NCI-H460 (cell line): ENCODE measurements around the gene EHD4. TPM values are rescaled to one million over a fixed set of nuclear protein-coding genes. Genes with fewer than 3 reads are reported as not detected.

Source experiments
- DNase-seq: peaks from one replicate; pipeline ENCODE4 v3.0.0-alpha.2; 2016; ENCODE audit warnings: low read depth; ENCODE audit errors: extremely low read depth
- total RNA-seq: library from RNA; depleted of rRNA; stranded (reverse); fragments of >200 nt; shearing (Covaris generic); gene quantifications from 2 replicates; pipeline ENCODE4 v1.2.3, GENCODE V29; 2014

The EHD4 gene
- total RNA-seq, 1 experiment from 2014 or later: 7.4 TPM

DNA sequence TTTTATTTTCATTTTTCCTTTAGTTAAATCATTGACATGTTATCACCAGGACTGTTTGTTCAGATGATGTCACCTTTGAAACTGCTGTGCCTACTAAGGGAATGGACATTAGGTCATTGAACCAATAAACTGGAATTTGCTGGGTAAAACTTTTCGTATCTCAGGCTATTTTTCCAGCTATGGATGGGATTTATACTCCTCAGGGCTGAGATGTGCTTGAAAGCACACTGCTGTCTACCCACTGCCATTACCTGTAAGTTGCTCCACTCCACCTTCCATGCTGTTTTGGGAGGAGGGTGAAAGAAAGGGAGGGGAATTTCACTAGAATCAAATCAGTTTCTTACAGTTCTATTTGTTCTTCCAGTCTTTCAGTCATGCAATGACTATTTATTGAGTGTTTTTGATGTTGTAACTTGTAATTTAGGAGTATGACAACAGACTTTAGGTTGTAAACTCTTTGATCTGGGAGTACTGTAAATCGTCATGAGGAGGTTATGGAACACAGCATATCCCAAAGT, 11.3 kb downstream of the EHD4 start:
- DNase-seq: no peak

DNA sequence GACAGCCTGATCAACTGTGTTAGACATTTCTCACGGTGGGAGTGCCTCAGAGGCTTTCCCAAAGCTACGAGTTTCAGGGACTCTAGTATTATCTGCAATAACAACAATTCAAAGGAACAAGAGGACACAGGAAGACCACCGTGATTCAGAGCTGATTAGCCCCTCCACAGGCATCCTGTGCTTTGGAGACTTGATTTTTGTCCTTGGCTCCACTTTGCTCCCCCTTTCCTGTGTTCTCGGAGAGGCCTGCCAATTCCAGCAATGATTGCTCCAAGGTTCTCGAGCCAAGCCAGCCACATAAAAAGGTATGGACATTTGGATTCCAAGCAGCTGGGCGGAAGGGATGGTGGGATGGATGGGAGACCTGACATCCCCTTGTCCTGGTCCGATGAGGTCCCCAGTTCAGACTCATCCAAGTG, 14.3 kb downstream of the EHD4 start:
- DNase-seq: no peak

DNA sequence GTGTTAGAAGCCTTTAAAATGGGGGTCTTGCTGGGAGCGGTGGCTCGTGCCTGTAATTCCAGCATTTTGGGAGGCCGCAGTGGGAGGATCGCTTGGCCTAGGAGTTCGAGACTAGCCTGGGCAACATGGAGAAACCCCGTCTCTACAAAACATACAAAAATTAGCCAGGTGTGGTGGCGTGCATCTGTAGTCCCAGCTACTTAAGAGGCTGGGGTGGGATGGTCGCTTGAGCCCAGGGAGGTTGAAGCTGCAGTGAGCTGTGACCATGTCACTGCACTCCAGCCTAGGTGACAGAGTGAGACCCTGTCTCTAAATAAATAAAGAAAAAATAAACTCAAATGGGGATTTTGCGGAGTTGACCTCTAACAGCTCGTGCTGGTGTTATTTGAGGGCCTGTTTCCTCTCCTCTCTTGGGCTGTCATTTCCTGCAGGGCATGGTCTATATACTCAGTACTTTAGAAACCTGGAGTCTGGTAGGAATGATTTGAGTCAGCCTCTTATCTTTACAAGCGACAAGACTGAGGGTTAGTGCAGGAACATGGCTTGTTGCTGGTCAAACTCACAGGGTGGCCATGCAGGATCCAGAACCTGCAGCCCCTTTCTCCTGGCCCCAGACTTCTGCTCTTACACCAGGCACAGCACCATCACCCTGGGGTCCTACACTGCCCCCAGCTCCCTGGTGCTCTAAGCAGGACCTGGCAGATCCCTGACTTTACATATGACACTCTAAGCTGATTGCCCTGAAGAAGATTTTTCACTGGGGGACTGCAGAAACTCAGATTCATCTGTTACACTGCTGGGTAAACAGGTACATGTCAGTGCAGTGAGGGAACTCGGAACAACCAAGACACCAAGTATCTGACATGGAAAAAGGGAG, 15.1 kb downstream of the EHD4 start:
- no peak for DNase-seq

DNA sequence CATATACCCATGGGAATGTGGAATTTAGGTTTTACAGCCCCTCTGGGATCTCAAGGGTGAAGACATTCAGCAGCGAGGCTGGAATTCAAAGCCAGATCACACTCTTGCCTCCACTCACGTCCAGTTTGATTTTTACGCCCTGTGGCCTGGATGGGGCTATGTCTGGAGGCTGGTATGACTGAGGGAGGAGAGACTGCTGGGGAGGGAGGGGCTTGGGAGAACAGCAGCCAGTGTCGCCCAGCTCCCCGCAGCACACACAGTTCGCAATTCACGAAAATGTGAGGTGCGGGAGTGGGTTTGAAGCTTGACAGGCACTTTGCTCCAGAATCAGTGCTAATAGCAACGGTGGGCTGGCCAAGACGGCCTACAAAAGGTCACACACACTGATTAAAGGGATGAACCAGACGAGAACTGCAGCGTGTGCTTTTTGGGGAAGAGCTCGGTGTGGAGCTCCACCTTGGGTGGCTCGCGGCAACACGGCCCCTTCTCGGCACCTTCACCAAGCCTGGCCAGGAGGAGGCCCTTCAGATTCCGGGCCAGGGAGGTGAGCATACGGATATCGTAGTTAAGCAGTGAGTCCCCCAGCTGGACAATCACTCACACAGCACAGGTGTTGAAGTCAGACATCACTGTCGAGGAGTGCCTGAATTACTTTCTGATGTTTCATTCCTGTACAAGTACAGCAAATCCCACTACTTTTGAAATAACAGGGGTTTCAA, 16.4 kb downstream of the EHD4 start:
- no peak for DNase-seq

DNA sequence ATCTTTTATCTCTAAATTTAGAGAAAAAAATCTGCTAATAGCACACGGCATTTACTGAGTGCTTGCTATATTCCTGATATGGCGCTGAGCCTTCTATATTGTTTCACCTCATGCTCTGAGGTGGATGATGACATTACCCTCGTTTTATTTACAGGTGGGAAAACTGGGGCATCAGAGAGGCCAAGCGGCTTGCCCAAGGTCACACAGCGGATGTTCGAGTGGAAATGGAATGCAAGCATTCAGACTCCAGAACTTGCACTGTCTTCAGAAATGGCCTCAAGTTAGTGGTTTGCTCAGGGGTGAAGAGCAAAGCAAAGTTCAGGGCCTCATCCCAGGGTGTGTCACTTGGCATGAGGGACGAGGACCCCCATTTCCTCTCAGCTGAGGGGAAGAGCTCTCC, 17.3 kb downstream of the EHD4 start:
- DNase-seq: no peak

DNA sequence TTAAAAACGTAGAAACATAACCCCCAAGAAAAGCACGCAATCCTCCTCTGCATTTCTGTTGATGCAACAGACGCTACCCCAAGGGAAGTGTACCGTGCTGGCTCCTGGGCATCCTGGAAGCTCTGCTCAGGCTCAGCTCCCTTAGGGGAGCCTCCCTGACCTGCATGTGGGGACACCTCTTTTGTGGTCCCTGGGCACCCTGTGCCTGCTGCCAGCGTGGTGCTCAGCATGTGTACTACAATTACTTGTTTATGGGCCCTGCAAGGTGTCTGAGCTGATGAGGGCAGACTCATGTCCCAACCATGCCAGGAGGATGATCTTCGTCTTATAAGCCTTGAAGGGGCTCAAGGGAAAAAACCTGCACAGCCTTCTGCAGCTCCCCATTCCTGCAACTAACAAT, 18.3 kb downstream of the EHD4 start:
- DNase-seq: no peak

DNA sequence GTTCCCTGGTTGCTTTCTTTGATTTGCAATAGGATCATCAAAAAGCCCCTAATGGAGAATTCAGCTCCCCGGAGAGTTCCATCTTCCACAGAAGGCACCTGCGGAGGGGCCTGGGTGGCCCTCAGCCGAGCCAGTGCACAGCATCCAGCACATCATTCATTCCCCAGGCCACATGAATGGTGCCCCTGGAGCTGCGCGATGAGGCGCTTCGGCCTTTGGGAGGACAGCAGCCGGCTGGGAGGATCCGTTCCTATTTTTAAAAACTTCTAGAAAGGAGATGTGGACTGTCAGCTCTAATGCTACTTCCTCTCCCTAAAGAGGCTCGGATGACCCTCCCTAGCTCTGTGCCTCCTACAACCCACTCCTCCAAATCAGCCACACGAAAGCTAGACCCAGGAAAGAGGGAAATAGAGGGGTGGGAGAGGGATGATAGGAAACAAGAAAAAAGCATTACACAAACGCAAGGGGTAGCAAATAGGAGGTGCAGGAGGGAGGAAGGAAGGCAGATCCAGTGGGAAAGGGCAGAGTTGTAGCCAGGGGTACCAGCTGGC, 20.3 kb downstream of the EHD4 start:
- no peak for DNase-seq

DNA sequence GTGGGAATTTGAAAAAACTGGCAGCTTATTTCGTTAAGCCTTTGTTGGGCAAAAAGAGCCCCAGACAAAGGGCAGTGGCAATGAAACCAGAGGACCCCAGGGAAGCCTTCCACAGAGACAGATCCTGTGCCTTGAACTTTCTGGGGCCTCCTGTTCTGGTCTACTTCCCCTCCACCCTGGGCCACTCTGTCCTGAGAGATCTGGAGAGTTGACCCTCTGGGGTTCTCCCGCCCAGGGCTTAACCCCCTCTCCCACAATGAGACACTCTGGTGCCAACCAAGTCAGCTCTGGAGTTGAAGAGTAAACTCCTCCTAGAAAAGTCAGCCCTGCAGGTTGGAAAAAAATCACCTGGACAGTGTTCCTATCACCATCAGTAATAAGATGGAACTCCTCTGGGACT, 20.8 kb downstream of the EHD4 start:
- DNase-seq: no peak

DNA sequence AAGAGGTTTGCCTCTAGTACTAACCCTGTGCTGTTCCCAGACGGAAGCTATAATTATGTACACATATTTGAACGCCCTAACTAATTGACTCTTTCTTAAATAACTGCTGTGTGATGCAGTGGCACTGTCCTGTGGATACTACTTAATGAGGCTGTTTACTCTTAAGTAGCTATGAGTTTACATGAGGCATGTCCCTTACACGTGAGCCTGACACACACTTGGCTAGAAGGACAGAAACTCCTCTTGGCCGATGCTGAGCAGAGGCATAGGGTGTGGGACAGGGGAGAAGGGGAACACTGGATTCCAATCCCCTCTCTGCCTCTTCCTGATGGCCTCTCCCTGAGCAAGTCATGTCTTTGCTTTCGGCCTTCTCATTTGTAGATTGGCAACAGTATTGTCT, 21.9 kb downstream of the EHD4 start:
- no peak for DNase-seq

DNA sequence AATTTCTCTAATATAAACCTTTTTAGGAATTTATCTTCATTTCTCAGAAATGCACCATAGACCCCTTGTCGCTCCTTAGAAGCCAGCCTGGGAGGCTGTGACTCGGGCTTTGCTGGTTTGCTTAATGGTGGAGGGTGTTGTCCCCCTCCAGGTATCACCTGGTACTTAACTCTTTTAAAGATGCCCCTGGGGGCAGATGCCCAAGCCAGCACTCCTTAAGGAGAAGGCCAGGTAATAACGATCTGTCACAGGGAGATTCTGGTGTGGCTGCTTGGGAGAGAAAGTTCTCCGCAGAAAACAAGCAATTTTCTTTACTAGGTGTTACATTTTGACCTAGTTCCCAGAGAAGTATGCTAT, 22.3 kb downstream of the EHD4 start:
- no peak for DNase-seq

DNA sequence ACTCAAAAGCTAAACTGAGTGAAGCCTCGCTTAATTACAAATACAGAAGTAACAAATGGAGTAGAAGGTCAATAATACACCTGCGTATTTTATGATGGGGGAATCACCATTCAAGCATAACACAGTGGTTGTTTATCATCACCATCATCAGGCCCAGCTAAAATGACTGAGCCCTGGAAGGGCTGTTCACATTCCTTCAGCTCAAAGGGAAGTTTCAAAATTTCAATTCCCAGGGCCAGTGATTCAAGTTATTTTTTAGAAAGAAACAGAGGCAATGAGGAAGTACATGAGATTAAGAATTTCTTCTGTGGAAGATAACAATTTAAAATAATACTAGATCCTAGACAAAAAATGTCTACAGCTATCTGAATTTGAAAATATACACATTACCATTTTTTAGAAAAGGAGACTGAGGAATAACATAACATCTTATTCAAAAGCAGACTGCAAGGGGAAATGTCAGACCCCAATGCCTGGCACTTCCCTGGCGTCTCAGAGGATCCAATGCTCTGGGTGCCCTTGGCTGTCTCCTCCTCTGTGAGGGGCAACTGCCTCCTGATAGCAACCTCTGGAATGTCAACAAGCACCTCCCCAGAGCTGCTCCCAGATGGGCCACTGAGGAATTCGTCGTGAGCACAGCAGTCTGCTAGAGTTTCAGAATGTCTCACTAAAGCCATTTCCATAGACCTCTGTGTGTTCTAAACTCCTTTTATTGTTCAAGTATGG, 22.8 kb downstream of the EHD4 start:
- no peak for DNase-seq

DNA sequence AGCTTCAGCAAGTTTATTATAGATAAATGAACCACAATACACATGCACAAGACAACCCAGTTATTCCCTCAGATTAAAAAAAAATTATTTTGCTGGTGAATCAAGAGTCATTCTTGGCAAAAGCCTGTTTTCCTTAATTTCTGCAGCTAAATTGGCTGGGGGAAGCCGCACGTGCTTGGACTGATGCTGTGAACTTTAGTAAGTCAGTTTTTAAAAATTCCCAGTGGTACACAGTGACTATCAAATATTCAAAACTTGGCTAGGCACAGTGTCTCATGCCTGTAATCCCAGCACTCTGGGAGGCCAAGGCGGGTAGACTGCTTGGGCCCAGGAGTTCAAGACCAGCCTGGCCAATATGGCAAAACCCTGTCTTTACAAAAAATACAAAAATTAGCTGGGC, 23.9 kb downstream of the EHD4 start:
- no peak for DNase-seq

DNA sequence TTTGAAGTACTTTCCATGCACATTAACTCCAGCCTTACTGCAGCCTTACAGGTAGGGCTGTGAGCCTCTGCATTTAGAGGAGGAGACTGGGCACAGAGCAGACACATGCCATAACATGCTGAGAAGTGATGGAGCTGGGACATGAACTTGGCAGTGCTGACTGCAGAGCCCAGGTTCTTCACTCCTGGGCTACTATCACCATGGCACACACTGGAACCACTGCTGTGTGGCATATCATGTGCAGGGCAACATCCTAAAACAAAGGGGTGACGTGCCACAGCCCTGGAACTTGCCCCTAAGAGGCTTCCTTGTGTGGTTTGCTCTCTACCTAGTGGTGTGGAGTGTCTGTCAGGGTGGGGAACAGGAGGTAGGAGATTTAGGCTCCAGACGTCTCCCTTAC, 25.4 kb downstream of the EHD4 start:
- no peak for DNase-seq

DNA sequence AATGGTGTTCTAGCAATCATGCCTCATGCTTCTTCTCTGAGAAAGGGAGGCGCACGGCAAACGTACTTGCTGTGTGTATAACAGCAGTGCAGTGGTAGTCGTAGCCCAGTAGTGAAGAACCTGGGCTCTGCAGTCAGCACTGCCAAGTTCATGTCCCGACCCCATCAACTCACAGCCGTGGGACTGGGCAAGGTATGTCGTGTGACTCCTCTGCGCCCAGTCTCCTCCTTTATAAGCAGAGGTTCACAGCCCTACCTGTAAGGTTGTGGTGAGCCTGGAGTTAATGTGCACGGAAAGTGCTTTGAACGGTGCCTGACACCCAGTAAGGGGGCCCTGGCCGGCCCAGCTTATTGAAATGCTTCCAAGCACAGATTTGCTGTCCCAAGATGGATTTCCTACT, 26.6 kb downstream of the EHD4 start:
- no peak for DNase-seq

DNA sequence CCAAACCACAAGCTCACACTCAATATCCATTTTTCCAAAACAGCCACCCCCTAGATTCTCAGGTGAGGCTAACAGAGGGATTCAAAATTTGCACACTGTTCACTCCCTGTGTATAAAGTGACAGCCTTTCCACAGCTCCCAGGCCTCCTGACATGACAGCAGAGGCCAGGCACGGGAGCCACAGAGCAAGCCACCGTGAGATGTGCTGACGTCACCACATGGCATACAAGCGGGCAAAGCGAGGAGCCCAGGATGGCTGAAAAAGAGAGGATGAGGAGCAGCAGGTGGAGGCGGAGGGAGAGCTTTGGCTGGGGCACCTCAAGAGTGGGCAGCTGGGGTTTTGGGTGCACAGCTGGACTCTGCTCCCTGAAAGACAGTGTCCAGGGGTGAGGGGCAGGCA, 27.1 kb downstream of the EHD4 start:
- peak; percentile 36 for DNase-seq

DNA sequence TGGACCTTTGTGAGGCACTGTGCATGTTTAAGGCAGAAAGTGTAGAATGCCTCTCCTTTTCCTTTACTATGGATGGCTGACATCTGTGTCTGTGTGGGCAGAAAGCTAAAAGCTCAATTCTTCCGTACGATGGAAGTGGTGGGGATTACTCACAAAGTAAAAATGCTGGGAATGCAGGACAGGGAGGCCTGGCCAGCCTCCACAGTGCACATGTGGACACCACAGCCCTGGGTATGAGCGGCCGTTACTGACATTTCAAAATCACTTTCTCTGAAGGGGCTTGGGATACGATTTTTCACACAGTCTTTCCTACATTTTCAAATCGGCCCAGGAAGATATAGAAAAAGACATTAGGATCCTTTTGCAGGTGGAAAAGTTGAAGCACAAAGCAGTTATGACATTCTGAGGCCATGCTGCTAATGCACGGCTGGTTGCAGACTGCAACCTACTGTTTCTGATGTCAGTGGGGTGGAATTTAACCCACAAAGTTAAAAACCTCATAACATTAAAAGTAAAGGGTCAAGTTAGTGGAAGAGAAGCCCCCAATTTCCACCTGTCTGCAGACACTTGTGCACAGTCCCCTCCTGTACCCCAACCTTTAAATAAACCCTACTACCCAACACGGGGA, 27.9 kb downstream of the EHD4 start:
- peak; percentile 60 for DNase-seq

DNA sequence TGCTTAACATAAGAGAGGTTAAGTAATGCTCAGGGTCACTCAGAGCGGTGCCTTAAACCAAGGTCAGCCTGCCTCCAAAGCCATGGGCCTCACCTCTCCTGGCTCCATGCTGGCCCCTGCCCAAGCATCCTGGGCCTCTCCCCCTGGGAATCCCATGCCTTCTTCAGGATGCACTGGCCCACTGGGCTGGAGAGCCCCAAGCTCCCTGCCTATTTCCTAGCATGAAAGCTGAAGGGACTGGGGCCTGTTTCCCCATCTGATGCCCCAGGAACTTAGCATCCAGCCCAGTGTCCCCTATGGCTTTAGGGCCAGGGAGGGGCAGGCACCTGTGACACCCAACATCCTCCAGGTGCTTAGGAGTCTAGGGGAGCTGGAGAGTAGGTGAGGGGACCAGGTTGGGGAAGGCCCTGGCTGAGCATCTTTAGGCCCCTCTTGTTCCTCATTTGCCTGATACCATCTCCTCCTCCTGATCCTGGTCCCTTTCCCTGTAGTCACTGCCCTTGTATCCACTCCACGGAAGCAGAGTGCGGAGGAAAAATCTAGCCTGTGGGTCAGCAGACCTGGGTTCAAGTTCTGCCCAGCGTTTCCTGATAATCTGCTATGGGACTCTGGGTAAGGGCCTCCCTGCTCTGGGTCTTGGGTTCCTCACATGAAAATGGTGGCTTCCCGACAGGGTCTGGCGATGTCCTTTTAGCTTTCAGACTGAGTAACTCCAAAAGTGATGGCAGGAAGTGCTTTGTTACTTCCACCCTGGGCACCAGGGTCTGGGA, 28.6 kb downstream of the EHD4 start:
- no peak for DNase-seq

DNA sequence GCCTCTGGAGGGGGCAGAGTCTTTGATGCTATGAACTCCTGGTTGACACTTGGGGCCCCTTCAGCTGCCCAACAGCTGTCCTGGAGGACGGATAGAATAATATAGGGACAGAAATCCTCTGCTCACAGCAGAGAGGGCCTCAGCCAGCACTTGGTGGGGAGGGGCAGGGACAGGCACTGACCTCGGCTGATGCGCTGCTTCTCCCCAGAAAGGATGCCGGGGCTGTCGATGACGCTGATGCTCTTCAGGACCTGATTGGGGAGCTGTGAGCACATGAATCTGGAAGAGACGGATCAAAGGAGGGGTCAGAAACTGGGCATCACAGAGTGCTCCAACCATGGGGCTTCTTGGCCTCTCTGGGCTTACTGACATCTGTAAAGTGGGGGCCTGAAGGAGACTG, 29.5 kb downstream of the EHD4 start:
- DNase-seq: no peak

DNA sequence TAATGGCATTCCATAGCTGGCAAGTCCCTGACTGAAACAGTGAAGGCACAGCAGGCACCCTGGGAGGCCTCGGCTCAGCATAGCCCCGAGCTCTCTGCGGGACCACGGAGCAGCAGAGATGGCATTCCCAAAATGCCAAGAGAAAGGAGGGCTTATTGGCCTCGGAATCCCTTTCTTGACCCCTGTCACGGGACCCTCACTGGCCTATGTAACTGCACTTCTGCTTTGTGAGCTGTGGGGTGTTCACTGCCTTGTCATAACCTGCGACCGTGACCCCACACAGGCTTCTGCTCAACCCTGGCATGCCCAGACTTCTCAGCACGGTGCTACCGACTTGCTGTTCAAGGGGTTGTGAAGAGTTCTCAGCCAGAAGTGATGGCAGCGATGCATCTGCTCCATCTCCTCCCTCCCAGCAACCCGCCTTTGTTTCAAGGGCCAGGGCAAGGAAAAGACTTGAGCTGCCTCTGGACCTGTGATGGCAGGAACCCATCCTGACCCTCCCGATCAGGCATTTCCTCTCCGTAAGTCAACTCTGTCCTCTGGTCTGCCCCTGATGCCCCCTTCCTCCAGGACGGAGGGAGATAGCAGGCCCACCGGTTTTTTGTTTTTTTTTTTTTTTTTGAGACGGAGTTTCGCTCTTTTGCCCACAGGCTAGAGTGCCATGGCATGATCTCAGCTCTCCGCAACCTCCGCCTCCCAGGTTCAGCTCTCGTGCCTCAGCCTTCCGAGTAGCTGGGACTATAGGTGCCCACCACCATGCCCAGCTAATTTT, 30.5 kb downstream of the EHD4 start:
- DNase-seq: no peak
